Measurements from ENCODE around the gene EGR4.

Gene EGR4

GRCh38 chr2:73257425-73258125 lies 35.8 kb downstream of the EGR4 start:
- Histone ChIP-seq H3K36me3 (ENCODE audit: control insufficient read depth, insufficient read depth, low read length) (peaks cover 22% of the 10 kb centered on the region), H3K4me3 (ENCODE audit: insufficient read depth, low read depth, low read length, poor library complexity, severe bottlenecking) (no peak overlapping the region), H3K9me3 (ENCODE audit: control insufficient read depth, low read length) (no peaks in the 10 kb centered on the region), H3K27ac (ENCODE audit: insufficient read depth, low read length, poor library complexity, severe bottlenecking) (no peak overlapping the region), H3K27me3 (replicated peaks; ENCODE audit: control insufficient read depth, insufficient read depth, low read length, poor library complexity, severe bottlenecking) (no peaks in the 10 kb centered on the region), H3K4me1 (ENCODE audit: control insufficient read depth, insufficient read depth, low read length, poor library complexity, severe bottlenecking) (peaks cover 5% of the 10 kb centered on the region)
- DNase-seq, result no peak

GRCh38 chr2:73257021-73257420 lies 36.3 kb downstream of the EGR4 start:
- no peaks in the 10 kb centered on the region for H3K27me3 ChIP-seq (replicated peaks; ENCODE audit: control insufficient read depth, insufficient read depth, low read length, poor library complexity, severe bottlenecking)
- H3K9me3 ChIP-seq (ENCODE audit: control insufficient read depth, low read length), result no peaks in the 10 kb centered on the region
- no peak overlapping the region for H3K27ac ChIP-seq (ENCODE audit: insufficient read depth, low read length, poor library complexity, severe bottlenecking)
- H3K4me3 ChIP-seq (ENCODE audit: insufficient read depth, low read depth, low read length, poor library complexity, severe bottlenecking), result no peak overlapping the region
- H3K36me3 ChIP-seq (ENCODE audit: control insufficient read depth, insufficient read depth, low read length), result peaks cover 25% of the 10 kb centered on the region
- H3K4me1 ChIP-seq (ENCODE audit: control insufficient read depth, insufficient read depth, low read length, poor library complexity, severe bottlenecking), result peaks cover 5% of the 10 kb centered on the region
- no peak for DNase-seq

GRCh38 chr2:73256618-73256922 lies 36.8 kb downstream of the EGR4 start:
- peaks cover 5% of the 10 kb centered on the region for H3K4me1 ChIP-seq (ENCODE audit: control insufficient read depth, insufficient read depth, low read length, poor library complexity, severe bottlenecking)
- peaks cover 30% of the 10 kb centered on the region for H3K36me3 ChIP-seq (ENCODE audit: control insufficient read depth, insufficient read depth, low read length)
- H3K27ac ChIP-seq (ENCODE audit: insufficient read depth, low read length, poor library complexity, severe bottlenecking), result no peak overlapping the region
- H3K27me3 ChIP-seq (replicated peaks; ENCODE audit: control insufficient read depth, insufficient read depth, low read length, poor library complexity, severe bottlenecking), result no peaks in the 10 kb centered on the region
- DNase-seq, result no peak
- H3K4me3 ChIP-seq (ENCODE audit: insufficient read depth, low read depth, low read length, poor library complexity, severe bottlenecking), result no peak overlapping the region
- no peaks in the 10 kb centered on the region for H3K9me3 ChIP-seq (ENCODE audit: control insufficient read depth, low read length)

DNA sequence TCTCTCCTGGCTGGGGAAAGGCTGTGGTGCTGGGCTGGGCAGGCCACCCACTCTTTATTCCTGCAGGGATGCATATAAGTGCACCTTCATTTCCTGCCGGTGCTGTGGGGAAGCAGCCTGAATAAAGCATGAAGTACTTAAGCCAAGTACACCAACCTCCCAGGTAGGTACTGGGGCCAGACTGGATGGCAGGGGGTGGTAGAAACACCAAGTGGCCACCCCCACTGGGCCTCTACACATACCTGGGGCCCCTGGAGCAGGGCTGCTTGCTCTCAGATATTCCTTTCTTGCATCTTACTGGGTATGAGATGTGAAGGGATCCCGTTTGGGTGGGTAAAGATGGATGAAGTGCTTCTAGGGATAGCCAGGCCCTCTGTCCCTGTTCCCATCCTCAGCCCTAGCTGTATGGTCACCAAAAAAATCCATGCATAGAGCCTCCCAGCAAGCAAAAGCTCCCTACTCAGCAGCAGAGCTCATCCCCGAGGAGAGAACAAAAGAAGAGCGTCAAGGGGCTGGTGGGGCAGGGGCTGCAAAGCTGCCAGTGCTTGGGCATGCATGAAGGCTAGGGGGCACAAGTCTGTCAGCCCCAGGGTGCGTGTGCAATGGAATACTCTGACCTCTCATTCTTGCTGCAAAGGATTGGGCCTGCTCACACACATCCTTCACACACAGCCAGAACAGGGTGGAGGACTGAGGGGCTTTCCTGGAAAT lies 37.3 kb downstream of the EGR4 start:
- Histone ChIP-seq H3K36me3 (ENCODE audit: control insufficient read depth, insufficient read depth, low read length) (peaks cover 34% of the 10 kb centered on the region), H3K9me3 (ENCODE audit: control insufficient read depth, low read length) (no peaks in the 10 kb centered on the region), H3K27me3 (replicated peaks; ENCODE audit: control insufficient read depth, insufficient read depth, low read length, poor library complexity, severe bottlenecking) (no peaks in the 10 kb centered on the region), H3K27ac (ENCODE audit: insufficient read depth, low read length, poor library complexity, severe bottlenecking) (no peak overlapping the region), H3K4me3 (ENCODE audit: insufficient read depth, low read depth, low read length, poor library complexity, severe bottlenecking) (no peak overlapping the region), H3K4me1 (ENCODE audit: control insufficient read depth, insufficient read depth, low read length, poor library complexity, severe bottlenecking) (peaks cover 5% of the 10 kb centered on the region)
- DNase-seq, result no peak

- no peak overlapping the region for H3K4me3 ChIP-seq (ENCODE audit: insufficient read depth, low read depth, low read length, poor library complexity, severe bottlenecking)
- no peak for DNase-seq
- peaks cover 5% of the 10 kb centered on the region for H3K4me1 ChIP-seq (ENCODE audit: control insufficient read depth, insufficient read depth, low read length, poor library complexity, severe bottlenecking)
- no peaks in the 10 kb centered on the region for H3K9me3 ChIP-seq (ENCODE audit: control insufficient read depth, low read length)
- no peaks in the 10 kb centered on the region for H3K27me3 ChIP-seq (replicated peaks; ENCODE audit: control insufficient read depth, insufficient read depth, low read length, poor library complexity, severe bottlenecking)
- H3K27ac ChIP-seq (ENCODE audit: insufficient read depth, low read length, poor library complexity, severe bottlenecking), result no peak overlapping the region
- H3K36me3 ChIP-seq (ENCODE audit: control insufficient read depth, insufficient read depth, low read length), result peaks cover 43% of the 10 kb centered on the region
Measured at GRCh38 chr2:73255007-73255644, 38.2 kb downstream of the EGR4 start.

- no peak for DNase-seq
- Histone ChIP-seq H3K4me3 (ENCODE audit: insufficient read depth, low read depth, low read length, poor library complexity, severe bottlenecking) (no peak overlapping the region), H3K27ac (ENCODE audit: insufficient read depth, low read length, poor library complexity, severe bottlenecking) (no peak overlapping the region), H3K36me3 (ENCODE audit: control insufficient read depth, insufficient read depth, low read length) (peaks cover 50% of the 10 kb centered on the region), H3K9me3 (ENCODE audit: control insufficient read depth, low read length) (no peaks in the 10 kb centered on the region), H3K4me1 (ENCODE audit: control insufficient read depth, insufficient read depth, low read length, poor library complexity, severe bottlenecking) (peaks cover 5% of the 10 kb centered on the region), H3K27me3 (replicated peaks; ENCODE audit: control insufficient read depth, insufficient read depth, low read length, poor library complexity, severe bottlenecking) (no peaks in the 10 kb centered on the region)
Measured at GRCh38 chr2:73254343-73255006, 38.9 kb downstream of the EGR4 start.

GRCh38 chr2:73253901-73254300 lies 39.4 kb downstream of the EGR4 start:
- Histone ChIP-seq H3K27me3 (replicated peaks; ENCODE audit: control insufficient read depth, insufficient read depth, low read length, poor library complexity, severe bottlenecking) (no peaks in the 10 kb centered on the region), H3K9me3 (ENCODE audit: control insufficient read depth, low read length) (no peaks in the 10 kb centered on the region), H3K4me1 (ENCODE audit: control insufficient read depth, insufficient read depth, low read length, poor library complexity, severe bottlenecking) (peaks cover 5% of the 10 kb centered on the region), H3K4me3 (ENCODE audit: insufficient read depth, low read depth, low read length, poor library complexity, severe bottlenecking) (no peak overlapping the region), H3K36me3 (ENCODE audit: control insufficient read depth, insufficient read depth, low read length) (peaks cover 55% of the 10 kb centered on the region), H3K27ac (ENCODE audit: insufficient read depth, low read length, poor library complexity, severe bottlenecking) (no peak overlapping the region)
- no peak for DNase-seq

DNA sequence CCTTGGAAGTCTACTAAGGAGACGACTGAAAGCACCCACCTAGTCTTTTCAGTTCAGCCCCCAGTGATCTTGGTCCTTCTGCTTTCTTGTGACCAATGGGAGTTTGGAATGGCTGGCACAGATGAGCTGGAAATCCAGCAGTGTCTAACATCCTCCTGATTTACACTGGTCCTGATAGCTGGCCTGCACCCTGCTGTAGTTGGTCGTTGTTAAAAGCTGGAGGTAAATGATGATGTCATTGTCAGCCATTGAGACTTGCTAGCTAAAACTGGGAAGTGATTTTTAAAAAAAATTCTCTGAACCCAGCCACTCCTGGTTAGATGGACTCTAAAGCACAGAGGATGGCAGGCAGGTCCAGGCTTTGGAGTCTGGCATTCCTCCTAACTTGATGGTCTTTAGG lies 39.9 kb downstream of the EGR4 start:
- peaks cover 60% of the 10 kb centered on the region for H3K36me3 ChIP-seq (ENCODE audit: control insufficient read depth, insufficient read depth, low read length)
- no peaks in the 10 kb centered on the region for H3K9me3 ChIP-seq (ENCODE audit: control insufficient read depth, low read length)
- H3K4me1 ChIP-seq (ENCODE audit: control insufficient read depth, insufficient read depth, low read length, poor library complexity, severe bottlenecking), result peaks cover 5% of the 10 kb centered on the region
- no peak overlapping the region for H3K27ac ChIP-seq (ENCODE audit: insufficient read depth, low read length, poor library complexity, severe bottlenecking)
- H3K27me3 ChIP-seq (replicated peaks; ENCODE audit: control insufficient read depth, insufficient read depth, low read length, poor library complexity, severe bottlenecking), result no peaks in the 10 kb centered on the region
- no peak for DNase-seq
- no peak overlapping the region for H3K4me3 ChIP-seq (ENCODE audit: insufficient read depth, low read depth, low read length, poor library complexity, severe bottlenecking)

- peaks cover 69% of the 10 kb centered on the region for H3K36me3 ChIP-seq (ENCODE audit: control insufficient read depth, insufficient read depth, low read length)
- DNase-seq, result no peak
Measured at GRCh38 chr2:73252238-73253027, 40.9 kb downstream of the EGR4 start.

More at GRCh38 chr2:73252238-73253027, 40.9 kb downstream of the EGR4 start:
- Histone ChIP-seq H3K27ac (ENCODE audit: insufficient read depth, low read length, poor library complexity, severe bottlenecking) (no peak overlapping the region), H3K4me1 (ENCODE audit: control insufficient read depth, insufficient read depth, low read length, poor library complexity, severe bottlenecking) (no peaks in the 10 kb centered on the region), H3K9me3 (ENCODE audit: control insufficient read depth, low read length) (no peaks in the 10 kb centered on the region), H3K27me3 (replicated peaks; ENCODE audit: control insufficient read depth, insufficient read depth, low read length, poor library complexity, severe bottlenecking) (no peaks in the 10 kb centered on the region), H3K4me3 (ENCODE audit: insufficient read depth, low read depth, low read length, poor library complexity, severe bottlenecking) (no peak overlapping the region)

All from effector memory CD4-positive, alpha-beta T cell (primary cell).